ENCODE data around the gene OR4D1.

OR4D1 gene

GRCh38 chr17:58165981-58166380 is 17.8 kb downstream of the OR4D1 start:
- TF ChIP-seq Cebpa-rat (IDR thresholded peaks at IDR 0.05): no peak
- H3K4me2 ChIP-seq: no peak overlapping the region
- no peaks in the 10 kb centered on the region for H3K36me3 ChIP-seq
- H3K4me3 ChIP-seq: no peak overlapping the region
- no peaks in the 10 kb centered on the region for H4K20me1 ChIP-seq
- H3K9me3 ChIP-seq (replicated peaks in 1 of 11): no peaks in the 10 kb centered on the region
- no peak overlapping the region for H3K27ac ChIP-seq
- no peak overlapping the region for H3K9ac ChIP-seq
- H3K27me3 ChIP-seq: no peaks in the 10 kb centered on the region
- H3K4me1 ChIP-seq: no peaks in the 10 kb centered on the region; a peak in 1 of 20 replicates

GRCh38 chr17:58166682-58167081 is 18.5 kb downstream of the OR4D1 start, which contains the start of gene OR4D2:
TSS of gene OR4D2 (plus strand) at chr17:58166982. CDS start at chr17:58169656, 2,674 bp downstream.
- H4K20me1 ChIP-seq: no peaks in the 10 kb centered on the region
- no peaks in the 10 kb centered on the region for H3K27me3 ChIP-seq
- no peaks in the 10 kb centered on the region for H3K9me3 ChIP-seq (replicated peaks in 1 of 11)
- TF ChIP-seq Cebpa-rat (IDR thresholded peaks at IDR 0.05): no peak
- H3K4me3 ChIP-seq: no peak within 1 kb of the TSS
- H3K9ac ChIP-seq: no peak within 1 kb of the TSS
- H3K27ac ChIP-seq: no peak within 1 kb of the TSS
- no peaks in the 10 kb centered on the region for H3K4me1 ChIP-seq
- H3K36me3 ChIP-seq: no peaks in the 10 kb centered on the region
- no peak within 1 kb of the TSS for H3K4me2 ChIP-seq

GRCh38 chr17:58170622-58171021 is 22.4 kb downstream of the OR4D1 start:
- Histone ChIP-seq H4K20me1 (no peaks in the 10 kb centered on the region), H3K4me3 (no peak overlapping the region), H3K4me1 (no peaks in the 10 kb centered on the region), H3K9ac (no peak overlapping the region), H3K4me2 (no peak overlapping the region; a peak in 1 of 22 replicates), H3K9me3 (replicated peaks in 1 of 11) (no peaks in the 10 kb centered on the region), H3K27me3 (no peaks in the 10 kb centered on the region), H3K36me3 (no peaks in the 10 kb centered on the region), H3K27ac (no peak overlapping the region)
- no peak for TF ChIP-seq Cebpa-rat (IDR thresholded peaks at IDR 0.05)

GRCh38 chr17:58172369-58173071 is 24.3 kb downstream of the OR4D1 start:
- H3K4me1 ChIP-seq: no peaks in the 10 kb centered on the region
- H3K4me3 ChIP-seq: no peak overlapping the region
- H3K27ac ChIP-seq: no peak overlapping the region
- H3K4me2 ChIP-seq: no peak overlapping the region
- H3K36me3 ChIP-seq: no peaks in the 10 kb centered on the region
- no peak for TF ChIP-seq Cebpa-rat (IDR thresholded peaks at IDR 0.05)
- H4K20me1 ChIP-seq: no peaks in the 10 kb centered on the region
- H3K27me3 ChIP-seq: no peaks in the 10 kb centered on the region
- H3K9me3 ChIP-seq (replicated peaks in 1 of 11): no peaks in the 10 kb centered on the region
- H3K9ac ChIP-seq: no peak overlapping the region

GRCh38 chr17:58174871-58175270 is 26.7 kb downstream of the OR4D1 start:
- no peak overlapping the region for H3K4me2 ChIP-seq
- no peaks in the 10 kb centered on the region for H3K4me1 ChIP-seq
- H3K27me3 ChIP-seq: no peaks in the 10 kb centered on the region
- no peak overlapping the region for H3K9ac ChIP-seq
- no peak overlapping the region for H3K4me3 ChIP-seq
- H3K9me3 ChIP-seq (replicated peaks in 1 of 11): no peaks in the 10 kb centered on the region
- no peaks in the 10 kb centered on the region for H3K36me3 ChIP-seq
- no peaks in the 10 kb centered on the region for H4K20me1 ChIP-seq
- no peak for TF ChIP-seq Cebpa-rat (IDR thresholded peaks at IDR 0.05)
- H3K27ac ChIP-seq: no peak overlapping the region

GRCh38 chr17:58176200-58176599 is 28.0 kb downstream of the OR4D1 start:
- no peak overlapping the region for H3K4me2 ChIP-seq
- H3K4me1 ChIP-seq: no peaks in the 10 kb centered on the region
- no peak overlapping the region for H3K4me3 ChIP-seq
- H4K20me1 ChIP-seq: no peaks in the 10 kb centered on the region
- H3K27me3 ChIP-seq: no peaks in the 10 kb centered on the region
- no peak overlapping the region for H3K9ac ChIP-seq
- no peaks in the 10 kb centered on the region for H3K36me3 ChIP-seq
- H3K9me3 ChIP-seq (replicated peaks in 1 of 11): no peaks in the 10 kb centered on the region
- TF ChIP-seq Cebpa-rat (IDR thresholded peaks at IDR 0.05): no peak
- no peak overlapping the region for H3K27ac ChIP-seq

- no peaks in the 10 kb centered on the region for H3K27me3 ChIP-seq
- peaks cover 23 to 37% (median 31%) of the 10 kb centered on the region in 10 experiments for H3K4me1 ChIP-seq
- no peak overlapping the region for H3K4me2 ChIP-seq
- no peaks in the 10 kb centered on the region for H4K20me1 ChIP-seq
- no peak for TF ChIP-seq Cebpa-rat (IDR thresholded peaks at IDR 0.05)
- no peaks in the 10 kb centered on the region for H3K9me3 ChIP-seq (replicated peaks in 1 of 11)
- no peak overlapping the region for H3K4me3 ChIP-seq
- no peak overlapping the region for H3K9ac ChIP-seq
- H3K36me3 ChIP-seq: no peaks in the 10 kb centered on the region
- no peak overlapping the region for H3K27ac ChIP-seq
These were observed 33.6 kb downstream of the OR4D1 start for GRCh38 chr17:58181796-58182195.

GRCh38 chr17:58183514-58183913 is 35.3 kb downstream of the OR4D1 start:
- Histone ChIP-seq H3K4me2 (peak overlapping the region in 4 of 11 experiments; percentile 15 to 69 (median 31); a peak in 7 of 22 replicates), H3K27me3 (no peaks in the 10 kb centered on the region), H3K4me3 (no peak overlapping the region), H3K9ac (no peak overlapping the region), H3K27ac (no peak overlapping the region), H4K20me1 (no peaks in the 10 kb centered on the region), H3K4me1 (peaks cover 23 to 37% (median 31%) of the 10 kb centered on the region in 10 experiments), H3K9me3 (replicated peaks in 1 of 11) (no peaks in the 10 kb centered on the region), H3K36me3 (no peaks in the 10 kb centered on the region)
- TF ChIP-seq Cebpa-rat (IDR thresholded peaks at IDR 0.05): no peak

- TF ChIP-seq Cebpa-rat (IDR thresholded peaks at IDR 0.05): no peak
- Histone ChIP-seq H3K4me3 (no peak overlapping the region), H3K27ac (0 out of 22 replicates have a peak overlapping the region, but pooled peaks of 1 of the 11 experiments have one; percentile 2), H3K36me3 (no peaks in the 10 kb centered on the region), H3K9me3 (replicated peaks in 1 of 11) (no peaks in the 10 kb centered on the region), H3K9ac (no peak overlapping the region), H3K4me1 (peaks cover 27 to 43% (median 37%) of the 10 kb centered on the region in 10 experiments), H3K27me3 (no peaks in the 10 kb centered on the region), H3K4me2 (peak overlapping the region; percentile 12 to 77 (median 46); a peak in 17 of 22 replicates), H4K20me1 (no peaks in the 10 kb centered on the region)
These were observed 36.3 kb downstream of the OR4D1 start for GRCh38 chr17:58184308-58184985.
